Osteoblast (primary cell): ENCODE results near the gene ZNF618. TPM values are rescaled to one million over a fixed set of nuclear protein-coding genes. Genes with fewer than 3 reads are reported as not detected.
A peak's percentile ranks its signal among the peaks of the same experiment; 100 is the strongest.

Experiments used
- DNase-seq: peaks from one replicate; pipeline ENCODE4 v3.0.0; 2011; ENCODE audit warnings: low spot score, mixed read lengths; ENCODE audit not compliant: insufficient read length; ENCODE audit errors: missing footprints
- H2AFZ ChIP-seq: 2 replicates; pipeline ENCODE4 v1.6.0; 2011; ENCODE audit warnings: mild to moderate bottlenecking, low read length
- H3K27ac ChIP-seq: 2 replicates; pipeline ENCODE4 v1.5.1; 2011; ENCODE audit warnings: mild to moderate bottlenecking, low read depth, low read length, moderate library complexity
- H3K27me3 ChIP-seq: 2 replicates; pipeline ENCODE4 v1.6.0; 2012; ENCODE audit warnings: mild to moderate bottlenecking, control low read depth, inconsistent platforms, low read length, moderate library complexity; ENCODE audit not compliant: insufficient read depth
- H3K36me3 ChIP-seq: 2 replicates; pipeline ENCODE4 v1.5.1; 2011; ENCODE audit warnings: mild to moderate bottlenecking, low read length, control low read depth, moderate library complexity; ENCODE audit not compliant: insufficient read depth
- H3K4me1 ChIP-seq: 2 replicates; pipeline ENCODE4 v1.5.1; 2011; ENCODE audit warnings: mild to moderate bottlenecking, low read length, control low read depth, moderate library complexity; ENCODE audit not compliant: insufficient read depth
- H3K4me2 ChIP-seq: 2 replicates; pipeline ENCODE4 v1.6.0; 2011; ENCODE audit warnings: mild to moderate bottlenecking, low read length; ENCODE audit not compliant: insufficient read depth
- H3K4me3 ChIP-seq: fragments of 200-600 bp; sonication (generic); 3 replicates; pipeline ENCODE4 v1.5.1; 2012; ENCODE audit warnings: mild to moderate bottlenecking, low read length, inconsistent platforms; ENCODE audit not compliant: insufficient read depth
- H3K79me2 ChIP-seq: 2 replicates; pipeline ENCODE4 v1.6.0; 2012; ENCODE audit warnings: mild to moderate bottlenecking, low read length, control low read depth, inconsistent platforms; ENCODE audit not compliant: insufficient read depth
- H3K9me3 ChIP-seq: 2 replicates; pipeline ENCODE4 v1.5.1; 2011; ENCODE audit warnings: low read depth, low read length, control low read depth
- H4K20me1 ChIP-seq: 2 replicates; pipeline ENCODE4 v1.6.0; 2012; ENCODE audit warnings: mild to moderate bottlenecking, low read length, control low read depth; ENCODE audit not compliant: insufficient read depth
- total RNA-seq: library from RNA; depleted of rRNA; stranded (reverse); fragments of >200 nt; gene quantifications from 2 replicates; pipeline ENCODE4 v1.2.3, GENCODE V29; 2012
- TF ChIP-seq, protein P1 (sequence below): IDR thresholded peaks from 2 replicates; pipeline ENCODE4 v1.5.1; 2011; ENCODE audit warnings: mild to moderate bottlenecking, low read depth, low read length, moderate library complexity; ENCODE audit errors: extremely low read depth

The ZNF618 gene
- total RNA-seq, 1 donor, result 10.1 TPM

DNA sequence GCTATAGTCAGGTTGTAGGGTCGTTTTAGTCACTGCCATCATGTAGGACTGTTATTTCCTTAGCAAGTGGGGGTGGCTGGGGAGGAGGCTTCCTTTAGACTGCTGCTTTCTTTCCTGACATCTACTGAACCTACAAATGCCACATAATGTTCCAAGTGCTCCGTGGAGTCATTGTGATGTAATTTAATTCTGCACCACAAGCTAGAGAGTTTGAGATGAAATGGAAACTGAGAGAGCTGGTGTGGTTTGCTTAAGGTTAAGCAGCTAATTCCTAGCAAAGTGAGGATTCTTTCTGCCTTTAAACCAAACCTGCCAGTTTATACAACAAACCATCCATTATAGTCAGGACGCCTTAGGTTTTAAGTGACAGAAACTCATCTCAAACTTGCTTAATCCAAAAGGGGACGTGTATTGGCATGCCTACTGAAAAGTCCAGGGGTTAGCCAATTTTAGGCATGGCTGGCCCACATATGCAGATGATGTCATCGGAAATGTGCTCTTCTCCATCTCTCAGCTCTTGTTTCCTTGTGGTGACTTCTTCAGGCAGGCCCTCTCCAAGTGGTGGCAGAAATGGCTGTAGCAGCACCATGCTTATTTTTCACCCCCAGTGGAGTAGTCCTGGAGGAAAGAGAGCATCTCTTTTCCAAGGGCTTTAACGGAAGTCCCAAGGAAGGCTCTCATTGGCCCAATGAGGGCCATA lies 30.5 kb downstream of the ZNF618 start:
- TF ChIP-seq, protein P1, sequence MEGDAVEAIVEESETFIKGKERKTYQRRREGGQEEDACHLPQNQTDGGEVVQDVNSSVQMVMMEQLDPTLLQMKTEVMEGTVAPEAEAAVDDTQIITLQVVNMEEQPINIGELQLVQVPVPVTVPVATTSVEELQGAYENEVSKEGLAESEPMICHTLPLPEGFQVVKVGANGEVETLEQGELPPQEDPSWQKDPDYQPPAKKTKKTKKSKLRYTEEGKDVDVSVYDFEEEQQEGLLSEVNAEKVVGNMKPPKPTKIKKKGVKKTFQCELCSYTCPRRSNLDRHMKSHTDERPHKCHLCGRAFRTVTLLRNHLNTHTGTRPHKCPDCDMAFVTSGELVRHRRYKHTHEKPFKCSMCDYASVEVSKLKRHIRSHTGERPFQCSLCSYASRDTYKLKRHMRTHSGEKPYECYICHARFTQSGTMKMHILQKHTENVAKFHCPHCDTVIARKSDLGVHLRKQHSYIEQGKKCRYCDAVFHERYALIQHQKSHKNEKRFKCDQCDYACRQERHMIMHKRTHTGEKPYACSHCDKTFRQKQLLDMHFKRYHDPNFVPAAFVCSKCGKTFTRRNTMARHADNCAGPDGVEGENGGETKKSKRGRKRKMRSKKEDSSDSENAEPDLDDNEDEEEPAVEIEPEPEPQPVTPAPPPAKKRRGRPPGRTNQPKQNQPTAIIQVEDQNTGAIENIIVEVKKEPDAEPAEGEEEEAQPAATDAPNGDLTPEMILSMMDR, result no peak
- peaks cover 87% of the 10 kb centered on the region for H3K79me2 ChIP-seq
- peaks cover 10% of the 10 kb centered on the region for H3K4me1 ChIP-seq
- H3K27ac ChIP-seq, result no peak overlapping the region
- peak; percentile 71 for DNase-seq
- H4K20me1 ChIP-seq, result peaks cover 25% of the 10 kb centered on the region
- peak overlapping the region; percentile 9 for H2AFZ ChIP-seq
- H3K27me3 ChIP-seq, result no peaks in the 10 kb centered on the region
- H3K4me2 ChIP-seq, result peak overlapping the region; percentile 4
- no peaks in the 10 kb centered on the region for H3K9me3 ChIP-seq
- H3K36me3 ChIP-seq, result peaks cover 4% of the 10 kb centered on the region
- no peak overlapping the region for H3K4me3 ChIP-seq

DNA sequence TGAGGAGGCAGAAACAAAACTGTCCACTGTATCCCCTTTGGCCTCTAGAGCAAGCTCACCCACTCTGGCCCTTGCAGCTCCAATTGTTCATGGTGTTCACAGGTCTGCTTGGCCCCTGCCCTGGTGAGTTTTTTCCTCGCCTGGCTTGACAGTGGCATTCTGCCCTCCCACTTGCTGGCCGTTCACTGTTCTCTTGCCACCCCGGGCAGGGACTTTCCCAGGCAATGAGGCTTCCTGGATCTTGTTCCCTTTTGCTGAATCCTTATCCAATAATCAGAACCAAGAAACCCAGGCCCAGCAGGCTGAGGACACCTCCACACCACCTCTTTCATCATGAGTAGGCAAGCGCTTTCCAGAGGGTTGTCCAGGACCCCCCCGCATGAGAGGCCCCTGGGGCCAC lies 31.2 kb downstream of the ZNF618 start:
- TF ChIP-seq, protein P1, result no peak
- Histone ChIP-seq H3K4me3 (no peak overlapping the region), H3K79me2 (peaks cover 87% of the 10 kb centered on the region), H3K9me3 (no peaks in the 10 kb centered on the region), H2AFZ (no peak overlapping the region), H3K27me3 (no peaks in the 10 kb centered on the region), H3K27ac (no peak overlapping the region), H3K4me1 (peaks cover 10% of the 10 kb centered on the region), H3K4me2 (no peak overlapping the region), H3K36me3 (no peaks in the 10 kb centered on the region), H4K20me1 (peaks cover 27% of the 10 kb centered on the region)
- DNase-seq, result peak; percentile 58

DNA sequence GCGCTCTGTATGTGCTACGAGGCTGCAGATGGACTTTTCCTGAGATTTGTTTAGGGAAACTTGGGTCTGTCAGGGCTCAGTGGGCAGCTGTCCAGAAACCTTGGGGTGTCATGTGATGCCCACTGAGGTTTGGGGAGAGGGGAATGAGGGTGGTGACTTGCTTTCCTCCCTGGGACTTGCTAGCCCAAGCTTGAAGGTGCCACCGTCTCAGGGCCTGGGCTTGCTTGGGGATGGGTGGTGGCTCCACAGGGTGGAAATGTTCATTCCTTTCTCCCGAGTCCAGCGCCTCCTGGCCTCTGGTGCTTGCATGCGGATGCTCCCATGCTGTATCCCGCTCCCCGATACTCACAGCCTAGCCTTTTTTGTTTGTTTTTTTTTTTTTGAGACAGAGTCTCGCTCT lies 33.3 kb downstream of the ZNF618 start:
- Histone ChIP-seq H3K27me3 (no peaks in the 10 kb centered on the region), H3K4me2 (no peak overlapping the region), H3K36me3 (no peaks in the 10 kb centered on the region), H3K4me1 (peaks cover 10% of the 10 kb centered on the region), H3K9me3 (no peaks in the 10 kb centered on the region), H3K4me3 (no peak overlapping the region), H2AFZ (no peak overlapping the region), H3K79me2 (peaks cover 89% of the 10 kb centered on the region), H4K20me1 (peaks cover 45% of the 10 kb centered on the region), H3K27ac (no peak overlapping the region)
- TF ChIP-seq, protein P1, result no peak
- DNase-seq, result no peak

DNA sequence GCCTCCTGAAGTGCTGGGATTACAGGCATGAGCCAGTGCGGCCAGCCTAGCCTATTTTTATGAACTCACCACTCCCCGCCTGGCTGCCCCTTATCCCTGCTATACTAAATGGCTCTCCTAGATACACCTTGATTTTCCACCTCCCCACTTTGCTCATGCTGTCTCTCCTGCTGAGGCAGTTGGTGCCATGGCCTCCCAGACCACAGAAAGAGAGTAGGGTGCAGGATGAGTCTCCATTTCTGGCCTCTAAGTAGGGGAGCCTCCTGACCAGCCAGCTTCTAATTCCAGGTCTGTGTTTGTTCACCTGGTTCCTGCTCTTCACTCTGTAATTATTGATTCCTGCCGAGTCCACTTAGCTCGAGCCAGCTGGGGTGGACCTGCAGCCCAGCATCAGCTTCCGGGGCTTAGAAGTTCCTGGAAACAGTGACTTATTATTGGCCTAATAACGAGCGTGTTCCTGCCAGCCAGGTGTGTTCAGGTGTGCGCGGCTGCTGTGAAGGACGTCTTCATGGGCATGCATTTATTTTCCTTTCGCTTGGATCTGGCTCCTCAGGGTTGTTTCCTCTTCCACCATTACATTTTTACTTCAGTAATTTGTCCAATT lies 34.0 kb downstream of the ZNF618 start:
- H4K20me1 ChIP-seq, result peaks cover 48% of the 10 kb centered on the region
- no peak overlapping the region for H3K4me3 ChIP-seq
- TF ChIP-seq, protein P1, result no peak
- peaks cover 89% of the 10 kb centered on the region for H3K79me2 ChIP-seq
- no peak for DNase-seq
- H3K4me2 ChIP-seq, result no peak overlapping the region
- peaks cover 10% of the 10 kb centered on the region for H3K4me1 ChIP-seq
- no peak overlapping the region for H2AFZ ChIP-seq
- H3K27ac ChIP-seq, result no peak overlapping the region
- H3K27me3 ChIP-seq, result no peaks in the 10 kb centered on the region
- no peaks in the 10 kb centered on the region for H3K36me3 ChIP-seq
- no peaks in the 10 kb centered on the region for H3K9me3 ChIP-seq
